ENCODE measurements around the gene FOXL1. TPM values are rescaled to one million over a fixed set of nuclear protein-coding genes. Genes with fewer than 3 reads are reported as not detected.
A peak's percentile ranks its signal among the peaks of the same experiment; 100 is the strongest.

FOXL1 gene
- total RNA-seq, 1 experiment from 2014 or later = 4.3 TPM

GRCh38 chr16:86568677-86569623, 9.4 kb upstream of the FOXL1 start:
- no peak for DNase-seq (ENCODE audit: low read depth)

GRCh38 chr16:86569701-86570447, 8.5 kb upstream of the FOXL1 start:
- DNase-seq (ENCODE audit: low read depth) = no peak

- DNase-seq (ENCODE audit: low read depth) = no peak
Measured at GRCh38 chr16:86570558-86571529, 7.5 kb upstream of the FOXL1 start.

- DNase-seq (ENCODE audit: low read depth) = no peak
Measured at GRCh38 chr16:86571530-86571915, 6.8 kb upstream of the FOXL1 start.

- no peak for DNase-seq (ENCODE audit: low read depth)
Measured at GRCh38 chr16:86572041-86572521, 6.3 kb upstream of the FOXL1 start.

- no peak for DNase-seq (ENCODE audit: low read depth)
Measured at GRCh38 chr16:86572606-86573005, 5.7 kb upstream of the FOXL1 start.

- no peak for DNase-seq (ENCODE audit: low read depth)
Measured at GRCh38 chr16:86573215-86573614, 5.1 kb upstream of the FOXL1 start.

- DNase-seq (ENCODE audit: low read depth) = no peak
Measured at GRCh38 chr16:86573646-86574508, 4.5 kb upstream of the FOXL1 start.

GRCh38 chr16:86574646-86575045, 3.7 kb upstream of the FOXL1 start:
- DNase-seq (ENCODE audit: low read depth) = no peak

- no peak for DNase-seq (ENCODE audit: low read depth)
Measured at GRCh38 chr16:86575095-86575685, 3.2 kb upstream of the FOXL1 start.

- peak; percentile 96 for DNase-seq (ENCODE audit: low read depth)
Measured at GRCh38 chr16:86575754-86576557, 2.4 kb upstream of the FOXL1 start.

GRCh38 chr16:86576591-86577313, 1.6 kb upstream of the FOXL1 start:
- no peak for DNase-seq (ENCODE audit: low read depth)

GRCh38 chr16:86577314-86577971, 906 bp upstream of the FOXL1 start:
- DNase-seq (ENCODE audit: low read depth) = no peak

GRCh38 chr16:86578611-86579267, 390 bp downstream of the FOXL1 start:
- DNase-seq (ENCODE audit: low read depth) = peak; percentile 78

GRCh38 chr16:86579268-86580062, 1.1 kb downstream of the FOXL1 start:
- peak; percentile 60 for DNase-seq (ENCODE audit: low read depth)

GRCh38 chr16:86580063-86580790, 1.9 kb downstream of the FOXL1 start:
- DNase-seq (ENCODE audit: low read depth) = no peak

Measured in RPMI7951 (cell line).